Pancreas (tissue), 10 donors: ENCODE measurements around the gene SYTL1. TPM values are rescaled to one million over a fixed set of nuclear protein-coding genes. Genes with fewer than 3 reads are reported as not detected.

Source experiments
- ATAC-seq, 4 donors: fragments of 200-7000 bp; cut with Tn5 transposase; one replicate each; pipeline versions ENCODE4 v1.8.0 to v1.9.1; 2020; ENCODE audit warnings: mild to moderate bottlenecking in 4 of 4, moderate library complexity in 4 of 4
- DNase-seq, 6 donors: peaks; one replicate each; pipeline ENCODE4 v3.0.0-alpha.2; 2020
- FAIRE-seq: peaks from 2 replicates; lab custom pipeline; 2012; peaks lifted over from hg19 to GRCh38; lab: Jason Lieb, UNC
- H3K27ac ChIP-seq, 4 donors: fragments of 200-600 bp; sonication (generic); 1 replicate in 3 of 4; 2 replicates in 1 of 4; pipeline versions ENCODE4 v1.5.0 to v1.8.0; 2020
- H3K27me3 ChIP-seq, 4 donors: fragments of 200-600 bp; one replicate each; pipeline ENCODE4 v1.8.0; 2021
- H3K36me3 ChIP-seq, 3 donors: fragments of 200-600 bp; sonication (generic) in 1 of 3; one replicate each; pipeline versions ENCODE4 v1.5.0 to v1.8.0; 2020 to 2021
- H3K4me1 ChIP-seq, 3 donors: fragments of 200-600 bp; one replicate each; pipeline ENCODE4 v1.8.0; 2021
- H3K4me3 ChIP-seq, 4 donors: fragments of 200-600 bp; sonication (generic) in 2 of 4; one replicate each; pipeline versions ENCODE4 v1.5.0 to v1.8.0; 2020 to 2021
- H3K9me3 ChIP-seq, 4 donors: fragments of 200-600 bp; one replicate each; pipeline ENCODE4 v1.8.0; 2021
- CTCF ChIP-seq, 4 donors: fragments of 200-600 bp; sonication (generic) in 3 of 4; IDR thresholded peaks; one replicate each; pipeline versions ENCODE4 v1.5.0 to v1.8.0; 2021; ENCODE audit warnings: antibody characterized with exemption in 4 of 4
- WGBS, 2 donors: extraction: QIAGEN DNeasy Blood & Tissue Kit; methylation state at CpG; one replicate each; pipeline ENCODE4 v1.1.7; 2013; 5-methylcytosine and 5-hydroxymethylcytosine counted together
- intact Hi-C, 3 donors: fragments of 100-400 bp; cut with DNase I; formaldehyde crosslinking; loops; one replicate each; pipeline versions ENCODE4 v1.11.1 to v1.14.2; 2022
- polyA plus RNA-seq, 2 donors: library from polyadenylated mRNA; stranded (reverse); fragments of 200-250 nt; gene quantifications; one replicate each; pipeline ENCODE4 v1.2.3, GENCODE V29; 2013
- total RNA-seq, 6 donors: library from RNA; stranded (reverse); fragmentation: NEBNext Ultra II Directional in 4 of 6; extraction: Animal tissue kit (Norgen Biotek cat#: 25700) in 4 of 6; gene quantifications; one replicate each; pipeline versions ENCODE4 v1.2.1 to v1.2.4, GENCODE V29; 2021 to 2023
- donor health status: healthy with polysubstance abuse.
- donor health status: DM: no; HTN: no; CAD: no; lungs with moderate emphysema.
- donor health status: DM: no; HTN: no; CAD: no.
- donor health status: control.
- donor health status: control.
- donor health status: Bipolar disorder and iron deficiency.
- donor health status: DM: yes; HTN: yes; CAD: no.
- donor health status: DM: no; HTN: no; CAD: no.
- donor health status: DM: no; HTN: no; CAD: no.
- donor health status: DM: yes; HTN: yes; CAD: no.

The SYTL1 gene
- total and polyA plus RNA-seq, 8 donors: 45.8 to 254 (median 107) TPM

GRCh38 chr1:27321813-27322568, 19.8 kb upstream of the SYTL1 start, which contains the start of gene TMEM222:
Gene TMEM222 (plus strand): TSS chr1:27322163. CDS start chr1:27322198, 35 bp downstream.
- FAIRE-seq: no peak
- peaks cover 0 to 6% (median 0%) of the 10 kb centered on the region in 3 donors for H3K36me3 ChIP-seq
- TF ChIP-seq CTCF (IDR thresholded peaks at IDR 0.05): peak in 2 of 4 donors; percentile 25 to 30
- peak; percentile 99 to 100 (median 99) for ATAC-seq
- peak within 1 kb of the TSS; percentile 61 to 81 (median 77) for H3K27ac ChIP-seq
- intact Hi-C loops: no loop called here
- WGBS, 2 donors: 0 to 1% methylated on average over 55 to 67 of the region's 67 CpGs
- H3K9me3 ChIP-seq: no peaks in the 10 kb centered on the region
- H3K4me3 ChIP-seq: peak within 1 kb of the TSS; percentile 70 to 94 (median 88)
- H3K4me1 ChIP-seq: peaks cover 0 to 17% (median 7%) of the 10 kb centered on the region in 3 donors
- peak; percentile 96 to 99 (median 98) for DNase-seq
- no peaks in the 10 kb centered on the region for H3K27me3 ChIP-seq

DNA sequence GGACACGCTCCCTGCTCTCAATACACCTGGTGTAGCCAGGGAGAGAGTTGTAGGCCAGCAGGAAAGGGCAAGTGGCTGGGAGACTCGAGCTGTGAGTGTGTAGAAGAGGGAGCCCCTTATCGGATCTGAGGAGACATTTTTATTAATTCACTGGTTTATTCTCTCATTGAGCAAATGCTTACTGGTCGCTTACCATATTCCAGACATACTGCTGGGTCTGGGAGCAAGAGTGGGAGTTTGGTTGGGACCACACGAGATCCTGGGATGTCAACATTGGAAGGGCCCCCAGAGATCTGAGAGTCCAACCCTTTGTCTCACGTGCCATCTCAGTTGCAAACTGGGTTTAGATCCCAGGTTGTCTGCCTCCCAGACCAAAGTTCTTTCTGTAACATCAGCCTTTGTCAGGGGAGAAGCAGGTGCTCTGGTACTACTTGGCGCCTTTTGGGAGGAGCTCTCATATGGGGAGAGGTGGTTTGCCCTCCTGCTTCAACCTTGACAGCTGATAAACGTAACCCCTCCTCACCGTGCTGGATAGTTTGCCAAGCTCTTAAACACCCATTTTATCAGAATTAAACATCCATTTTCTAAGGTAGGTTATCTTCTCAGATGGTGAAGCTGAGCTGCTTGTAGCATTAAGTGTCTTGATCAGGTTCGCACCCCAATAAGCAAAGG, 19.1 kb upstream of the SYTL1 start:
- no peak for ATAC-seq
- no peaks in the 10 kb centered on the region for H3K9me3 ChIP-seq
- peak overlapping the region; percentile 70 to 94 (median 88) for H3K4me3 ChIP-seq
- FAIRE-seq: no peak
- H3K4me1 ChIP-seq: peaks cover 0 to 17% (median 7%) of the 10 kb centered on the region in 3 donors
- no peaks in the 10 kb centered on the region for H3K27me3 ChIP-seq
- peaks cover 0 to 6% (median 0%) of the 10 kb centered on the region in 3 donors for H3K36me3 ChIP-seq
- WGBS, 2 donors: 7 to 8% methylated on average over 10 of the region's 10 CpGs
- intact Hi-C loops: no loop called here
- no peak for DNase-seq
- no peak for TF ChIP-seq CTCF (IDR thresholded peaks at IDR 0.05)
- H3K27ac ChIP-seq: peak overlapping the region; percentile 61 to 81 (median 77)

DNA sequence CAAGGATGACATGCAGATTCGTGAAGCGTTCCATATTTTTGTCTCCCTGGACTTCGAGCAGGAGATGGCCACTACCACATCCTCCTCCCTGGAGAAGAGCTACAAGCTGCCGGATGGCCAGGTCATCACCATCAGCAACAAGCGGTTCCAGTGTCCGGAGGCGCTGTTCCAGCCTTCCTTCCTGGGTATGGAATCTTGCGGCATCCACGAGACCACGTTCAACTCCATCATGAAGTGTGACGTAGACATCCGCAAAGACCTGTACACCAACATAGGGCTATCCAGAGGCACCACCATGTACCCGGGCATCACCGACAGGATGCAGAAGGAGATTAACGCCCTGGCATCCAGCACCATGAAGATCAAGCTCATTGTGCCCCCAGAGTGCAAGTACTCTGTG, 16.5 kb upstream of the SYTL1 start:
- no peak for ATAC-seq
- FAIRE-seq: no peak
- no peak overlapping the region for H3K27ac ChIP-seq
- H3K36me3 ChIP-seq: peaks cover 0 to 6% (median 0%) of the 10 kb centered on the region in 3 donors
- no peak for TF ChIP-seq CTCF (IDR thresholded peaks at IDR 0.05)
- H3K4me1 ChIP-seq: peaks cover 0 to 17% (median 7%) of the 10 kb centered on the region in 3 donors
- WGBS, 2 donors: 87 to 89% methylated on average over 15 of the region's 15 CpGs
- H3K4me3 ChIP-seq: no peak overlapping the region
- H3K27me3 ChIP-seq: no peaks in the 10 kb centered on the region
- intact Hi-C loops: no loop called here
- H3K9me3 ChIP-seq: no peaks in the 10 kb centered on the region
- no peak for DNase-seq

DNA sequence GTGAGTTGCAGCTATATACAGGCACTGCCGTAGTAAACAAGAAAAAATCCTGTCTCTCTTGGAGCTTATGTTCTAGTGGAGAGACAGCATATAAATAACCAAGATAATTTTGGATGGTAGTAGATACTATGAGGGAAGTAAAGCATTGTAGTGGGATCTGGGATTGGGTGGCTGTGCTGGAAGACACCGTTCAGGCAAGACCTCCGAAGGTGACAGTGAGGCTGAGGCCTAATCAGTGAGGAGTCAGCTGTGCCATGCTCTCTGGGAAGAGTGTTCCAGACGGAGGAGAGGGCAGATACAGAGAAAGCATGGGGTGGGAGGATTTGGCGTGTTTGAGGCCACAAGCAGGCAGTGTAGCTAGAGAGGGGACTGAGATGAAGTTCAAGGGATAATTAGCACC, 13.9 kb upstream of the SYTL1 start:
- WGBS, 2 donors: 80 to 81% methylated on average over 5 of the region's 5 CpGs
- DNase-seq (no peak), FAIRE-seq (no peak), ATAC-seq (no peak)
- Histone ChIP-seq H3K27me3 (no peaks in the 10 kb centered on the region), H3K4me1 (peaks cover 0 to 12% (median 7%) of the 10 kb centered on the region in 3 donors), H3K4me3 (no peak overlapping the region), H3K36me3 (peaks cover 0 to 6% (median 0%) of the 10 kb centered on the region in 3 donors), H3K27ac (no peak overlapping the region), H3K9me3 (no peaks in the 10 kb centered on the region)
- no peak for TF ChIP-seq CTCF (IDR thresholded peaks at IDR 0.05)
- intact Hi-C loops: no loop called here
